Stimulated activated naive CD4-positive, alpha-beta T cell (primary cell): Measurements from ENCODE around the gene PPP2R2B.
A peak's percentile ranks its signal among the peaks of the same experiment; 100 is the strongest.
"Not testable (repeated sequence)": the region's sequence is repeated elsewhere in the genome, so short reads cannot be mapped to it uniquely, and the experiment has no call there.

Experiments
- DNase-seq, 6 experiments: peaks; one replicate each; lab custom pipeline; 2025; lab: John Stamatoyannopoulos, UW

Gene PPP2R2B

DNA sequence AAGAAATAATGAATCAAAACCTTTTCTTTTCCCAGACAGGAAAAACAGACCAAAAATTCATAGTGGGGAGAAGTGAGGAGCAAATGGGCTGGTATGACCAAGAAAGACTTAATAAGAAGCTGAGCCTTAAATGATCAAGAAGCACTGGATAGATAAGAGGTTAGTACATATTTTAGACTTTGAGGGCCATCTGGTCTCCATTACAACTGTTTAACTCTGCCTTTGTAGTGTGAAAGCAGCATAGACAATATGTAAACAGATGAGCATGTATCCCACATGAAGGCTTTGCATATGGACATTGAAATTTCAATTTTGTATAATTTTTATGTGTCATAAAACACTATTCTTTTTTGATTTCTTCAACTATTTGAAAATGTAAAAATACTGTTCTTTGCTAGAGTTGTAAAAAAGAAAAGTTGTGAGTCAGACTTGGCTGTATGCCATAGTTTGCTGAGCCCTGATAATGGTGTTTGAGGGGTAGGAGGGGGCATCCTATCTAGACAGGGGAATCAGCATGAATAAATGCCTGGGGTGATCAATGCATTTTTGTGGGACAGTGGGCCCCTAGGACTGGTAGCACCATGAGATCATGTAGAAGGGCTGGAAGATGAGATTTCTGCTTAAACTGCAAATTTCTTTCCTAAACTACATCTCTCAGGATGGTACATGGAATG, 270.8 kb downstream of the PPP2R2B start:
- no peak for DNase-seq

DNA sequence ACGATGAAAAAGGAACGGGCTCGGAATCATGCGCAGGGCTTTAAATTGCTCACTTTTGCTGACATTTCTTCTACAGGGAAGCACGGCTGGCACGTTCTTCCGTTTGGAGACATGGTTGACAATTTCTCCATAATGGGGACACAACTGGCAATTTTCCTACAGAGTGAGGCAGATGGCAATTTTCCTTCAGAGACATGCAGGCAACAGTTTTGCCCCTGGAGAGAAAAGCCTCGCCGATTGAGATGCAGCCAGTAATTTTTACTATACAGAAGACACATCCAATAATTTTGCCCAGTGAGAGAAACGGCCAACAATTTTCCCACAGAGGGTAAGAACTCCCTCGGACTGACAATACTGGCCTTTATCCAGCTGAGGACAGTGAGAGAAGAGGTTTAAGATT, 271.7 kb downstream of the PPP2R2B start:
- DNase-seq = no peak

DNA sequence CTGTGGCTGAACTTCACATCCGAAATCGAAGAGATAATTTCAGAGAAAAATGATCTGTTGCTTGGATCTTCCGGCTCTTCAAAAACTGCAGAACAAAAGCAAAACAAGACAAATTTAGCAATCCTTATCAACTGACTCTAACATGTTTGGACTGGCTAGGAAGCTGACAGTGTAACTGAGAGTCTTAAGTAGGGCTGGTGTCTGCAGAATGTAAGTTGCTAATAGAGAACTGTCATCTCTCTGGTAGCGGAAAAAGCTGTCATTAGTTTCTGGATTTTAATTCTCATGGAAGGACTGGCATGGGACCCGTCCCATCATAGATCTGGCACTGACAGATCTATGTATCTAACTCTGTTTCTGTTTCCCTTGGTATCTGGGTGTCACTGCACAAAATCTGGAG, 278.2 kb downstream of the PPP2R2B start:
- no peak for DNase-seq

DNA sequence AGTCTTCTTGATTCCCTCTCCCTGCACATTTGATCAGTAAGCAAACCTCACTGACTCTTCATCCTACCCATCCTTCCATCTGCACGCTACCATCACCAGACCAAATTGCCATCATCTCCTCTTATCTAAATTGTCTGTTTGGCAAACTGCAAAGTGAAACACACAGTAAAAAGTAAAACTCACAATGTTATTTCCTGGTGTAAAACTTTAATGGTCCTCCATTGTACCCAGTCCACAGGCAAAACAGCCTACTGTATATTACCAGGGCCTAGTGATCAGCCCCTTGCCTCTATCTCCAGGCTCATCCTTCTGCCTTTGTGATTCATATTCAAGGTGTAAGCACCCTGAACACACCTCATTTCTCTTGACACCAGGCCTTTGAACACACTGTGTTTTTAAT, 279.3 kb downstream of the PPP2R2B start:
- no peak for DNase-seq

DNA sequence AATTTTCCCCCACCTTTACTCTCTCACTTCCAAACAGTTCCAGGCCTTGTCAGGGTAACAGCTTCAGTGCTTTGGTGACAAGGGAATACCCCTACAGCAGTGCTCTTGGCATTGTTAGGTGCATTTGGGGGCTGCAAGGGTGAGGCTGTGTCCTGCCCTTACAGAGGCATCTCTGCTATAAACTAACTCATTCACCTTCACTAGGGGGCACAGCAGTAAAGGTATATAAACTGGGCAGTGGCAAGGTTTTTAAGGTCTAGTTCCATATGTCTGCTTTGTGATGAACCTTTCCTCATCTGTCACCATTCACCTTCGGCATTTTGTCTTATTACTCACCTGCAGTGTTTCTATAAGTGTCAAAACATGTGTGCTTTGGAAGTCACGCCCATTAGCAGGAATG, 283.5 kb downstream of the PPP2R2B start:
- no peak for DNase-seq

DNA sequence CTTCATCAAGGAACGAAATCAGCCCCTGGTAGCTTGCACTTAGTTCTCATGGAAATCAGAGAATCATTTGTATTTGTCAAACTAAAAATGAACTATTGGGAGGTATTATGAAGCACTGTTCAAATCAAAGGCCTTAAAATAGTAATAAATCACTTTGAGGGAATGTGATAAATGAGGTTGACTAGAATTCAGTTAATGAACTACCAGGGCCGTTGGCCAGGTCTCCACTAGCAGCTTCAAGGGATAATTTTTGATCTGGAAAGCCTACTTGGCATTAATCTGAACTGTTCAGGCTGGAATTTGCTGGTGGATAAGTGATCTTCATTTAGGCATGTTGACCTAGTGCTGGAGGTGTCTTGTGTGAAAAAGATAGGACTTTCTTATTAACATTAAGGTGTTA, 286.2 kb downstream of the PPP2R2B start:
- DNase-seq = no peak

DNA sequence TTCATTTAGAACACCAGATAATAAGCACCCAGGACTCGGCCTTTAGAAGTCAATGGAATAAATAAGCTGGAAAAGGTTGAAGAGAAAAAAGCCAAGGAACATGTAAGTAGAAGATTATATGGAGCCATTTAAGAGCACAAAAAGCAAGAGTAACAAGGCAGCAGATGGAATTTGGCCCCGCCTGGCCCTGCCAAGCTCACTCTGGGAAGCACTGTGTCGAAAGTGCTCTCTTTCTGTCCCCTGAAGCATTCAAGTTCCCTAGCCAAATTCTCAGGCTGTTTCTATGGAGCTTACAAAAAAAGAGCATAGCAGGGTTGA, 289.6 kb downstream of the PPP2R2B start:
- no peak for DNase-seq

DNA sequence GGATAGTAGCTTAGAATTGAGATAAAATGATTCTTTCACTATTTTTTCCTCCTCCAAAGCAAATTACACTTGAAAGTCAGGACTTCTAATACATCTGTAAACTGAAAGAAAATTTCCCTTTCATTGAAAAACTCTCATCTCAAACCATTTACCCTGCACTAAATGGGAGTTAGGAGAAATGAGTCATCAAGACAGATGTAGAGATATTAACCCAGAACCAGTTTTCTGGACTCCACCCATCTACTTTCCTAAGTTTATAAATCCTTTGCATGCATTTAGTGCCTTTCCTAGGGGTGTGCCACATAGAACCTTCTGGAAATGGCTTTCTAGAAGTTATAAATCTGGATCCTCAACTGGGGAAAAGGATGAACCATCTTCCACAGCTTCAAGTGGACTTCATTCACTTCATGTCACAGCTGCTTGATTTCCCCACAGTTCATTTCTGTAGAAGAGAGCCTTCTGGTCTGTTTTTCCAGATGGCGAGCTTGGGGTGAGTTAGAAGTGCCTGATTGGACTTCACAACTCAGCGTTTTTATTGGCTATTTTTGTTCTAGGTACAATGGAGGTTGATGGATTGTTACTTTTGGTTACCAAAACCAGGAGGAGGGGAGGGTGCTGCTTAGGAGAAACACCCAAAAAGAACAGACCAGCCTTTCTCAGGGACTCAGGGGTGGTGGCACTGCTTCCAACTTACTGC, 290.1 kb downstream of the PPP2R2B start:
- DNase-seq = no peak

DNA sequence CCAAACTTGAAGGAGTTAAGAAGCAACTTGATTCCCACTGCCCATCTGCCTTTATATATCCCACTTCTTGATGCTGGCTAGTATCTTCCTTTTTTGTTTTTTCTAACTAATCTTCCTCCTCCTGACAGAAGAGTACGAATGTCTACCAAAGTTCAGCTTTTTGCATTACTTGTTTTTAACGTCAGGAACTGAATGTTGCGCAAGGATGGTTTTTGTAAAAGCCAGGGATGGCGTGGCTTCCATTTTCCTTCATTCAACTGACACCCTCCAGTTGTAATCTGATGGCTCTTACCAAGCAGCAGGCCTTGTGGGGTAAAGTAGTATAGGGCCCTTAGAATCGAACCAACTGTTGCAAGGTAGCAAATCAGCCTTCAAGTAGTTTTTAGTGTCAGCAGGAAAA, 291.8 kb downstream of the PPP2R2B start:
- no peak for DNase-seq

DNA sequence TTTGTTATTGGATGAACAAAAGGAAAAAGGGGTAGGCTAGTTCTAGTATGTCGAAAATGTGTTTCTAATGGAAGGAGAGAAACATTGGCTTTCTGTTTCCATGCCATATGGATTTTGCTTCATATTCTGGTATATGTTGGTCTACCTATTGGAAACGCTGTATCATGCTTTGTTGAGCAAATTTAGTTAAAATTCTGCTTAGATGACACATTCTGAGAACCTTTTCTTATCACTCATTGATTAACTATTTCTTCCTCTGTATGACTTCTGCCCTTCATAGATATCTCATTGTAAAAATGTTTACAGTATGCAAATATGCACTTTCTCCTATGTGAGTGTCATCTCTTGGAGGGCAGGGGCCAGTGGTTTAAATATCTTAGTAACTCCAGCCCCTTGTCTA, 293.8 kb downstream of the PPP2R2B start:
- no peak for DNase-seq

DNA sequence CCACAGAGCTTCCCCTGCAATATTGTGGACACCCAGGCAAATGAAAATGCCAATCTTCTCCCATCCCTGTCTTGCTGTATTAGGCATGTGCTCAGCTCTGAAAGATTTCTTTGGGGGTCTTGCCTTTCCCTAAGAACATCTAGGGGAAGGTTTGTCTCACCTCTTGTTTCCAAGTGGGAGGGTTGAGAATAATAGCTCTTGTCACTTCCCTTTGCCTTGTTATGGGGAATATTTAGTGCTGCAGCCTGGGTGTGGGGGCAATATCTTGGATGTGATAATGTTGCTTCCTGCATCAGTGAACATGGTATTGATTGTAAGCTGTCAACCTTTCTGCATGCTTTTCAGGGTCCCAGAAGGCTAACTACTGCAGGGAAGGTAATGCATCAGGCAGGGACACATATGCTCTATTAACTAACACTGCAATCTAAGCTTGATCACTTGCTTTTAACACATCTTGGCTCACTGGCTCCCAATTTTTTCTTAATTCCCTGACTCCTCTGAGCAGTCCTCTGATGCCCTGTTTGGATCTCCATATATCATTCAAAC, 296.4 kb downstream of the PPP2R2B start:
- DNase-seq = no peak

DNA sequence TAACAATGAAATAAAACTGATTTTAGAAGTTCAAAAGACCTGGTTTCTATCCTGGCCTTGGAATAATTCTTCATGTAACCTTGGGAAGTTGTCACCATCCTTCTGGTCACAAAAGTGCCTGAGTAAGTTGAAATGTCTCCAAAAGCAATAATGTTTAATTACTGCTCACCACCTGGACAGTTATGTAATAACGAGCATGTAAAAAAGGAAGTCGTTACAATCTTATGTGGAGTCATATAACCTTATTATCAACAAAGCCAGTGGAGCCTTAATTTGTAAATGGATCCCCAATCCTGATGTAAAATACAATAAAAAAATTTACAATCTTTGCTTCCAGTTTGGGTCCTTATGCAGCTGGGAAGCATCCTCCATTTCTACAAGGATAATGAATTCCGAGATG, 298.3 kb downstream of the PPP2R2B start:
- no peak for DNase-seq

DNA sequence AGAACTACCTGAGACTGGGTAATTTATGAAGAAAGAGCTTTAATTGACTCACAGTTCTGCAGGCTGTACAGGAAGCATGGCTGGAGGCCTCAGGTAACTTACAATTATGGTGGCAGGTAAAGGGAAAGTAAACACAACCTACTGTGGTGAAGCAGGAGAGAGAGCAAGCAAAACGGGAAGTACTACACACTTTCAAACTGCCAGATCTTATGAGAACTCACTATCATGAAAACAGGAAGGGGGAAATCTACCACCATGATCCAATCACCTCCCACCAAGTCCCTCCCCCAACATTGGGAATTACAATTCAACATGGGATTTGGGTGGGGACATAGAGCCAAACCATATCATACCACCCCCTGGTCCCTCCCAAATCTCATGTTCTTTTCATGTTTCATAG, 303.8 kb downstream of the PPP2R2B start:
- DNase-seq = no peak

DNA sequence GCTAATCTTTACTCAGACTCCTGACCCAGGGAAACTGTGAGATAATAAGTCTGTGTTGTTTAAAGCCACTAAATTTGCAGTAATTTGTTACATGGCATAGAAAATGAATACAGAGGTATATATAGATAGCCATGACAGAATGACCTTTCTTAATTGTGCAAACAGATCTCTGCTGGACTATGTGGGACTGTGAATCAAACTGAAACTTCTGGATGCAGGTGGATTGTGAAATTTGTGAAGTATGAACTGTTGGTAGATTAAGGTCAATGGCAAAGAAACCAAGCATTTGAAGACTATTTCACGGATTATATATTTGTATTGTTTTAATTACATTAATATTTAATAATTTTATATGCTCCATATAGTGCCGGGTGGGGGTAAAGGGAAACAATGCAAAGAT, 310.4 kb downstream of the PPP2R2B start:
- DNase-seq = no peak

DNA sequence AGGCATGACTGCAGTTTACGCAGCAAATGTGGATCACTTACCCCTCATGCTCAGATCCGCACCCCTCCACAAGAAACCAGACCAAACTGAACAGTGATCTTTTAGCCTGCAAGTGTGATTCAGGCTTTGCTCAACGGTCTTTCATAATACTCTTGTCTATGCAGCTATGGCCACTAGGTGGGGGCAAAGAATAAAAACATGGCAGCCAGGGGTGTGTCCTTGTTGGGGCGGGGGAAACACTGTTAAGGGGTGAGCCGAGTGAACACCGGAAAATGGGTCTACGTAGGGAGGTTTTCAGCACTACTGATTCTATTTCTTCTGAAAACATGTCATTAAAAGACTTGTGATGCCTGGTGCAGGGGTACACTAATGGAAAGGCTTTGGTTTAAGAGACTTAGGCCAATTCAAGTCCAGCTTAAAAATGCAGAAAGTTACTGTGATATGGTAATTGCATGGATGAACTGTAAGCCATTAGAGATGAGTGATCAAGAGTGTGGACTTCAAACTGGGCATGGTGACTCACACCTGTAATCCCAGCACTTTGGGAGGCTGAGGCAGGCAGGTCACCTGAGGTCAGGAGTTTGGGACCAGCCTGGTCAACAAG, 312.7 kb downstream of the PPP2R2B start:
- DNase-seq = peak; percentile 2 to 45 (median 14)

DNA sequence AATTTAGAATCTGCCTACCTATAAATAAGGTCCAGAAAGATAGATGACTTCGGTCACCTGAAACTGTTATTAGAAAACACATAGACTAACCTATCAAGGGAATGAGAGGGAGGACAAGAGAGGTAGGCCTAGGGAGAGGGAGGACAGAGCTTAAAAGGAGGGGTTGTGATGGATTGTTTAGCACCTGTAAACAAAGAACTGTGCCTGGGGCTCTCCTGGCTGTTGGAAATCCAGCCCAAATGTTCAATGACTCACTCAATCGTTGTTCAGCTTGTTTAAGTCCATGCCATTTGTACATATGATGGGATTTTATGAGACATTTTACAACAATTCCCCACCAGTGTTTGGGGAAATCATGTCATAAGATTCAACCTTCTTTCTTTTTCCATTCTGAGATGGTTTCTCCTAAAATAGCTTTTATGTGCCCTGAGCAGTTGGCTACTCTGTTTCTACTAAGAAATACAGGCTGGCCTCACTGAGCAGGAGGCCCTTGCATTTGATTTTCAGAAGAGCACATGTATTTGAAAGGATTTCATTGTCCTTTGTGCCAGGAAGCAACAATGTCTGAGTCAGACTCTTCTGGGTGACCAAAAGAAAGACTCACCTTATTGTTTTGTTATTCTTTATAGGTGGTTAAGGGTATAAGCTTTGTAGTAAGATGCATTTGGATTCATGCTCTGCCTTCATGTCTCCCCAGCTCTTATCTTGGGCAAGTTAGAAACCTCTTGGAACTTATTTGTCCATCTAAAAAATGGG, 314.4 kb downstream of the PPP2R2B start:
- DNase-seq = no peak

DNA sequence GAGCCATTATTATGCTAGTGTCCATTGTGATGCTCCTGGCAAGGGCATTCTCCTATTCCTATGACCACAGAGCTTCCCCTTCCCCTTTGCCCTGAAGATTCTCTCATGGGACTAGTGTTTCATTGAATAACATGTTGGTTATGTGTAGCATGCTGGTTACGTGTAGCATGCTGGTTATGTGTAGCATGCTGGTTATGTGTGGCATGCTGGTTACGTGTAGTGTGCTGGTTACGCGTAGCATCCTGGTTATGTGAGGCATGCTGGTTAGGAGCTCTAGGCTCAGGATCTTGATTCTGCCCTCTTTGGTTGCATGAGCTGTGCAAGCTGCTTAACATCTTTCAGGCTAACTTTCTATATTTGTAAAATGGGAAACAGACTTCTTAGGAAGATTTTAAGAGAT, 316.1 kb downstream of the PPP2R2B start:
- DNase-seq = no peak

DNA sequence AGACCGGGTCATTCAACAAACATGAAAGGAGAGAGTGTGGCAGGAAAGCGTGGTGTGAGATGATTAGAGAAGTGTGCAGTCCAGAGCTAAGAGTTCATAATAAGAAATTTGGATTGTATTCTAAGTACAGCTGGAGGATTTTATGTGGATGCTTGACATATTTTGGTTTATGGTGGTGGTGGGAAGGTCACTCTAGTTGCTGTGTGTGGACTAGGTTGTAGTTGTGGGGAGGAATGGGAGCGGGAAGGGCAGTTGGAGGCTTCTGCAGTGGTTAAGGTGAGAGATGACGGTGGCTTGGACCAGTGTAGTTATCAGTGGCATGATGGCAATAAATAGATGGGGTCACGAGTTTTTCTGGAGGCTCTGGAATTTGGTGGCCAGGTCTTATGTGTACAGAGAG, 316.8 kb downstream of the PPP2R2B start:
- DNase-seq = no peak

DNA sequence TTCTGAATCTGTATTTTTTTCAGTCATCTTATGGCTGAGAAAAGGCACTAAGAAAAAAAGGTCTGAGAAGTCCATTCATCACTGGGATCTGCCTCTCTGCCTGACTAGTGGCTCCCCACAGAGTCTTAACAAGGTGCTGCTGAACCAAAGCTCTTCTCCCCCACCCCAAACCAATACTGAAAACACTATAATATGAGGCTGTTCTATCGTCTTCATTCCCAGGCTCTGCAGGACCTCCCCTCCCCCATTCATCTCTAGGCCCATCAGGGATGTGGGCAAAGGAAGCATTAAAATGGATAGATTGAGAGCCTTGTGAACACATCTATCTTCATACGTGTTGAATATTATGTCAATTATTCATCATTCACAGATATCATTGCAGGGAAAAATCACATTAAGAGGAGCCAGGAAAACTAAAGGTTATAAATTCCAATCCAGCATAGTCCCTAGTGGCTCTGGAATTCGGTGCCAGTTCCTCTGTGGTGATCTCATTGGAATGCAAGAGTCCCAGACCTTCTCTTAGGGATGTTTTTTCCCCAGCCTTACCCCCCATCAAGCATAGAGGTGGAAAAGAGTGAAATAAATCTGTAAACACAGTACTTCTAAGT, 318.2 kb downstream of the PPP2R2B start:
- no peak for DNase-seq

DNA sequence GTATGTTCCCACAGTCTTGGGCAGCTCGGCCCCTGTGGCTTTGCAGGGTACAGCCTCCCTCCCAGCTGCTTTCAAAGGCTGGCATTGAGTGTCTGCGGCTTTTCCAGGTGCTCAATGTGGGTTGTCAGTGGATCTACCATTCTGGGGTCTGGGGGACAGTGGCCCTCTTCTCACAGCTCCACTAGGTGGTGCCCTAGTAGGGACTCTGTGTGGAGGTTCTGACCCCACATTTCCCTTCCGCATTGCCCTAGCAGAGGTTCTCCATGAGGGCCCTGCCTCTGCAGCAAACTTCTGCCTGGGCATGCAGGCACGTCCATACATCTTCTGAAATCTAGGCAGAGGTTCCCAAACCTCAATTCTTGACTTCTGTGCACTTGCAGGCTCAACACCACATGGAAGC, 321.7 kb downstream of the PPP2R2B start:
- DNase-seq = not testable (repeated sequence)

DNA sequence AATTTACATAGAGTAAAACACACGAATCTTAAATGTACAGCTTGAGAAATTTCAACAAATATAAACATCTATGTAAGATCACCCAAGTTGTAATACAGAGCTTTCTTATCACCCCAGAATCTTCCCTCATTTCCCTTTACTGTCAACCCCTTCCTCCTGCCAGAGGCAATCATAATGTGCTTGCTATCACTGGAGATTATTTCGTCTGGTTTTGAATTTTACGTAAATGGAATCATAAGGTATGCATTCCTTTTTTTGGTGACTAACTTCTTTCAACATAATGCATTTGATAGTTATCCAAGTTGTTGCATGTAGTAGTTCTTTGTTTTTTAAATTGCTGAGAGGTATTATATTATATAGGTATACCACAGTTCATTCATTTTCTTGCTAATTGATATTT, 325.1 kb downstream of the PPP2R2B start:
- no peak for DNase-seq

DNA sequence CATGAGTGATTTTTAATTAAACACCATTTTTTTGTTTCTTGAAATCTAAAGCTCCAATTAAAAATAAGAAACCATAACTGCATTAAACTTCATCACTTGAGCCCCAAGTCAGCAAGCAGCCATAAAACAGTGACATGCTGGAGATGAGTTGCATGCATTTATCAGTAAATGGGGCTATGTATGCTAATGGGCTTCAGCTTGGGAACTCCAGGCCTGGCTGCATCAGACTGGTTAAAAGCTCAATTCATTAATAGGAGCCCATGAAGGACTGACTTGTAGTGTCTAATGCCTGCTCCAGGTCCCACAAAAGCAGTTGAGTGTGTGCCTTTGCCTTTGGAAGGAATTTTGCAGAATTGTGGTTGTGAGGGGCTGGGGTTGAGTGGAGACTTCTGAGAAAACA, 328.9 kb downstream of the PPP2R2B start:
- DNase-seq = no peak
